Thyroid gland (tissue), 4 donors: Measurements from ENCODE around the gene ATRNL1. TPM values are rescaled to one million over a fixed set of nuclear protein-coding genes. Genes with fewer than 3 reads are reported as not detected.

Experiments used
- DNase-seq, 2 donors: peaks; one replicate each; pipeline ENCODE4 v3.0.0-alpha.2; 2019
- H3K27ac ChIP-seq, 3 donors: fragments of 200-600 bp; sonication (generic); 1 replicate in 2 of 3; 2 replicates in 1 of 3; pipeline ENCODE4 v1.5.1; 2016 to 2019; ENCODE audit warnings: mild to moderate bottlenecking in 1 of 3, moderate library complexity in 1 of 3
- H3K27me3 ChIP-seq: fragments of 200-600 bp; sonication (generic); one replicate; pipeline ENCODE4 v1.5.1; 2019
- H3K36me3 ChIP-seq, 2 donors: fragments of 200-600 bp; sonication (generic); one replicate each; pipeline ENCODE4 v1.5.1; 2016 to 2019
- H3K4me1 ChIP-seq, 2 donors: fragments of 200-600 bp; sonication (generic); one replicate each; pipeline ENCODE4 v1.5.1; 2017 to 2019
- H3K4me3 ChIP-seq, 3 donors: fragments of 200-600 bp; sonication (generic); replicated peaks in 1 of 3; 1 replicate in 2 of 3; 2 replicates in 1 of 3; pipeline ENCODE4 v1.5.1; 2016; ENCODE audit warnings: mild to moderate bottlenecking in 1 of 3
- H3K9me3 ChIP-seq: fragments of 200-600 bp; sonication (generic); one replicate; pipeline ENCODE4 v1.5.1; 2017
- CTCF ChIP-seq, 6 experiments: fragments of 200-600 bp in 3 of 6; fragments of 450-650 bp in 3 of 6; sonication (generic) in 3 of 6; IDR thresholded peaks; one replicate each; pipeline ENCODE4 v1.5.1; 2016 to 2019; ENCODE audit warnings: antibody characterized with exemption in 6 of 6, mild to moderate bottlenecking in 2 of 6, inconsistent platforms in 1 of 6, moderate library complexity in 1 of 6
- POLR2A ChIP-seq, 2 donors: fragments of 450-650 bp; IDR thresholded peaks; one replicate each; pipeline ENCODE4 v1.6.1; 2017; ENCODE audit warnings: antibody characterized with exemption in 2 of 2, mild to moderate bottlenecking in 2 of 2, moderate library complexity in 1 of 2
- WGBS, 2 donors: methylation state at CpG; one replicate each; pipeline ENCODE4 v1.1.5; 2017; 5-methylcytosine and 5-hydroxymethylcytosine counted together
- intact Hi-C: fragments of 100-400 bp; cut with DNase I; formaldehyde crosslinking; loops from one replicate; pipeline ENCODE4 v1.15.1; 2023
- total RNA-seq, 4 donors: library from RNA; depleted of rRNA; stranded (reverse); fragments of >200 nt; gene quantifications; one replicate each; pipeline ENCODE4 v1.2.3, GENCODE V29; 2016

The ATRNL1 gene
- total RNA-seq, 4 donors from 2014 or later: 2.3 to 6.3 (median 3.8) TPM

GRCh38 chr10:115761166-115761565 is 668.0 kb downstream of the ATRNL1 start:
- Histone ChIP-seq H3K27ac (no peak overlapping the region), H3K4me3 (no peak overlapping the region), H3K27me3 (no peaks in the 10 kb centered on the region), H3K9me3 (no peaks in the 10 kb centered on the region), H3K36me3 (no peaks in the 10 kb centered on the region), H3K4me1 (no peaks in the 10 kb centered on the region)
- WGBS, 2 donors: 90 to 91% methylated on average over 2 of the region's 2 CpGs
- no peak for DNase-seq
- intact Hi-C loops: no loop called here
- TF ChIP-seq POLR2A (IDR thresholded peaks at IDR 0.05) (no peak), CTCF (IDR thresholded peaks at IDR 0.05) (no peak)

- Histone ChIP-seq H3K9me3 (no peaks in the 10 kb centered on the region), H3K4me1 (no peaks in the 10 kb centered on the region), H3K4me3 (no peak overlapping the region), H3K27ac (no peak overlapping the region), H3K27me3 (no peaks in the 10 kb centered on the region), H3K36me3 (no peaks in the 10 kb centered on the region)
- no peak for TF ChIP-seq CTCF (IDR thresholded peaks at IDR 0.05)
- no peak for TF ChIP-seq POLR2A (IDR thresholded peaks at IDR 0.05)
- DNase-seq: no peak
- intact Hi-C loops: no loop called here
Observed at GRCh38 chr10:115762029-115762428, 668.9 kb downstream of the ATRNL1 start.

GRCh38 chr10:115771755-115772154 is 678.6 kb downstream of the ATRNL1 start:
- H3K36me3 ChIP-seq: no peaks in the 10 kb centered on the region
- no peak overlapping the region for H3K4me3 ChIP-seq
- no peak for TF ChIP-seq POLR2A (IDR thresholded peaks at IDR 0.05)
- no peak for TF ChIP-seq CTCF (IDR thresholded peaks at IDR 0.05)
- H3K9me3 ChIP-seq: no peaks in the 10 kb centered on the region
- H3K27ac ChIP-seq: no peak overlapping the region
- intact Hi-C loops: no loop called here
- H3K4me1 ChIP-seq: no peaks in the 10 kb centered on the region
- H3K27me3 ChIP-seq: no peaks in the 10 kb centered on the region
- no peak for DNase-seq

- no peak for TF ChIP-seq POLR2A (IDR thresholded peaks at IDR 0.05)
- no peak for TF ChIP-seq CTCF (IDR thresholded peaks at IDR 0.05)
Observed at GRCh38 chr10:115772606-115773005, 679.4 kb downstream of the ATRNL1 start.

GRCh38 chr10:115773832-115774231 is 680.7 kb downstream of the ATRNL1 start:
- intact Hi-C loops: no loop called here
- DNase-seq: no peak
- H3K9me3 ChIP-seq: no peaks in the 10 kb centered on the region
- H3K36me3 ChIP-seq: no peaks in the 10 kb centered on the region
- H3K4me1 ChIP-seq: no peaks in the 10 kb centered on the region
- H3K27ac ChIP-seq: no peak overlapping the region
- 100% methylated on average over 2 of the region's 2 CpGs for WGBS, 2 donors
- no peaks in the 10 kb centered on the region for H3K27me3 ChIP-seq
- no peak overlapping the region for H3K4me3 ChIP-seq
- TF ChIP-seq CTCF (IDR thresholded peaks at IDR 0.05): no peak
- no peak for TF ChIP-seq POLR2A (IDR thresholded peaks at IDR 0.05)

More at GRCh38 chr10:115772606-115773005, 679.4 kb downstream of the ATRNL1 start:
- DNase-seq: no peak
- Histone ChIP-seq H3K9me3 (no peaks in the 10 kb centered on the region), H3K4me3 (no peak overlapping the region), H3K36me3 (no peaks in the 10 kb centered on the region), H3K4me1 (no peaks in the 10 kb centered on the region), H3K27me3 (no peaks in the 10 kb centered on the region), H3K27ac (no peak overlapping the region)
- intact Hi-C loops: no loop called here
- 87 to 93% methylated on average over 1 of the region's 1 CpG for WGBS, 2 donors
